GM19397 (cell line): ENCODE measurements around the gene POMT1.

ENCODE experiments used
- ATAC-seq: cut with Tn5 transposase; IDR thresholded peaks from one replicate; pipeline ENCODE4 v1.9.1; 2021; ENCODE audit warnings: mild to moderate bottlenecking, moderate library complexity; ENCODE audit not compliant: unreplicated experiment

Gene POMT1

GRCh38 chr9:131475956-131476776 lies 26.6 kb upstream of the POMT1 start:
- no peak for ATAC-seq

- ATAC-seq = no peak
Observed at GRCh38 chr9:131476777-131477345, 25.9 kb upstream of the POMT1 start.

- no peak for ATAC-seq
Observed at GRCh38 chr9:131477367-131477766, 25.4 kb upstream of the POMT1 start.

GRCh38 chr9:131477816-131478419 lies 24.8 kb upstream of the POMT1 start:
- ATAC-seq = no peak

- no peak for ATAC-seq
Observed at GRCh38 chr9:131478421-131478868, 24.3 kb upstream of the POMT1 start.

GRCh38 chr9:131478911-131479310 lies 23.8 kb upstream of the POMT1 start:
- ATAC-seq = no peak

GRCh38 chr9:131480258-131480657 lies 22.5 kb upstream of the POMT1 start:
- no peak for ATAC-seq

- ATAC-seq = no peak
Observed at GRCh38 chr9:131481441-131482342, 21.0 kb upstream of the POMT1 start.

- no peak for ATAC-seq
Observed at GRCh38 chr9:131482343-131483006, 20.2 kb upstream of the POMT1 start.

- ATAC-seq = no peak
Observed at GRCh38 chr9:131483319-131484050, 19.2 kb upstream of the POMT1 start.

GRCh38 chr9:131484051-131484445 lies 18.7 kb upstream of the POMT1 start:
- no peak for ATAC-seq

- ATAC-seq = no peak
Observed at GRCh38 chr9:131484560-131485185, 18.0 kb upstream of the POMT1 start.

- no peak for ATAC-seq
Observed at GRCh38 chr9:131485206-131485605, 17.5 kb upstream of the POMT1 start.

- ATAC-seq = no peak
Observed at GRCh38 chr9:131485728-131486422, 16.8 kb upstream of the POMT1 start.

- ATAC-seq = no peak
Observed at GRCh38 chr9:131487001-131487400, 15.7 kb upstream of the POMT1 start.

- ATAC-seq = no peak
Observed at GRCh38 chr9:131487621-131488031, 15.1 kb upstream of the POMT1 start.

- ATAC-seq = no peak
Observed at GRCh38 chr9:131490514-131490913, 12.2 kb upstream of the POMT1 start.

GRCh38 chr9:131491001-131491710 lies 11.6 kb upstream of the POMT1 start:
- ATAC-seq = no peak
